ENCODE measurements around the gene SLC30A7. TPM values are rescaled to one million over a fixed set of nuclear protein-coding genes. Genes with fewer than 3 reads are reported as not detected.
A peak's percentile ranks its signal among the peaks of the same experiment; 100 is the strongest.

SLC30A7 gene
- total RNA-seq, 3 donors from 2014 or later (not counting 1 experiment from before 2014, with no cell fraction given) = 27.7 to 38.8 (median 36.2) TPM

DNA sequence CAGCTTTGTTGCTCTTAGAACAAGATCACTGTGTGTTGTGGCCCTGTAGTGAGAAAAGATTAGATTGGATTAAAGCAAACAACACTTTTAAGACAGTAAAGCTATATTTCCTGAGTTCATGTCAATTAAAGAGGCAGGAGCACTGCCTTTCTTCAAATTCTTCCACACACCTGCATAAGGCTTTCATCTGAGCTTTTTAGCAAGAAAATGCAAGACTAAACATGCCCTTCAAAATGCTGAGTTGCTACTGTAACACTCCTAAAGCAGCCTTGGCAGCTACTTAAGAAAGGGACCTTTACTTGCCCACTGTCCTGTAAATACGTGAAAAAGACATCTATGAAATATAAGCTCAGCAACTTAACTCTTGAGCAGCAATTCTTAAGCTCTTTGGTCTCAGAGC lies 117.9 kb downstream of the SLC30A7 start:
- peaks cover 14% of the 10 kb centered on the region for H3K36me3 ChIP-seq (ENCODE audit: control insufficient read depth, insufficient read depth, low read length)
- Mint-ChIP-seq H3K4me1 (peaks cover 1 to 4% of the 10 kb centered on the region in 2 donors), H3K27ac (no peak overlapping the region), H3K9me3 (no peaks in the 10 kb centered on the region), H3K4me3 (no peak overlapping the region), H3K36me3 (peaks cover 17% of the 10 kb centered on the region), H3K27me3 (ENCODE audit: low read depth in 2 of 2) (no peaks in the 10 kb centered on the region)
- no peaks in the 10 kb centered on the region for H3K4me1 ChIP-seq (ENCODE audit: control insufficient read depth, insufficient read depth, low read length)
- H3K4me3 ChIP-seq (ENCODE audit: low read length) = no peak overlapping the region
- DNase-seq (no peak), ATAC-seq (no peak)
- intact Hi-C loops (cut with micrococcal nuclease) = no loop called here
- H3K9me3 ChIP-seq (ENCODE audit: control insufficient read depth, insufficient read depth, low read length) = no peaks in the 10 kb centered on the region
- no peaks in the 10 kb centered on the region for H3K27me3 ChIP-seq (ENCODE audit: control insufficient read depth, insufficient read depth, low read length)
- no peak overlapping the region for H3K27ac ChIP-seq (ENCODE audit: low read length)
- TF ChIP-seq, protein P1, sequence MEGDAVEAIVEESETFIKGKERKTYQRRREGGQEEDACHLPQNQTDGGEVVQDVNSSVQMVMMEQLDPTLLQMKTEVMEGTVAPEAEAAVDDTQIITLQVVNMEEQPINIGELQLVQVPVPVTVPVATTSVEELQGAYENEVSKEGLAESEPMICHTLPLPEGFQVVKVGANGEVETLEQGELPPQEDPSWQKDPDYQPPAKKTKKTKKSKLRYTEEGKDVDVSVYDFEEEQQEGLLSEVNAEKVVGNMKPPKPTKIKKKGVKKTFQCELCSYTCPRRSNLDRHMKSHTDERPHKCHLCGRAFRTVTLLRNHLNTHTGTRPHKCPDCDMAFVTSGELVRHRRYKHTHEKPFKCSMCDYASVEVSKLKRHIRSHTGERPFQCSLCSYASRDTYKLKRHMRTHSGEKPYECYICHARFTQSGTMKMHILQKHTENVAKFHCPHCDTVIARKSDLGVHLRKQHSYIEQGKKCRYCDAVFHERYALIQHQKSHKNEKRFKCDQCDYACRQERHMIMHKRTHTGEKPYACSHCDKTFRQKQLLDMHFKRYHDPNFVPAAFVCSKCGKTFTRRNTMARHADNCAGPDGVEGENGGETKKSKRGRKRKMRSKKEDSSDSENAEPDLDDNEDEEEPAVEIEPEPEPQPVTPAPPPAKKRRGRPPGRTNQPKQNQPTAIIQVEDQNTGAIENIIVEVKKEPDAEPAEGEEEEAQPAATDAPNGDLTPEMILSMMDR (IDR thresholded peaks at IDR 0.05) = no peak
- WGBS (ENCODE audit: insufficient coverage) = 100% methylated on average over 1 of the region's 1 CpG

DNA sequence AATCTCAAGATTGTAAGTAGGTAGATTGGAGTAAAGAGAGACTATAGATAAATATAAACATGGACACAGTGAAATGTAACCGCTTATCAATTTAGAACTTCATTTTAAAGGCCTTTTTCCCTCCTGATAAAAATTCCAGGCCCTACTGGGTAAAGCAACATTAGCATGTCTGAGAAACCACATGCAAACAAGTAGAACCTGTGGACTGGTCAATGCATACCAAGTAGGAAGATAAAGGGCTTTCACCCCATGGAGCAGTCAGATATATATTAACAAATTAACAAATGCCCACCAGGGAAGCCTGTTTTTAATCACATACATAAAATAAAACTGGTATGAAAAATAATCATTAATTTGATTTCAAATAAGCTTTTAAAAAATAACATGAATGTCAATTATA lies 121.6 kb downstream of the SLC30A7 start:
- no peaks in the 10 kb centered on the region for H3K27me3 ChIP-seq (ENCODE audit: control insufficient read depth, insufficient read depth, low read length)
- ATAC-seq (no peak), DNase-seq (no peak)
- peaks cover 0 to 24% of the 10 kb centered on the region in 2 donors for H3K4me1 Mint-ChIP-seq
- TF ChIP-seq, protein P1 (IDR thresholded peaks at IDR 0.05) = no peak
- intact Hi-C loops (cut with micrococcal nuclease) = no loop called here
- WGBS (ENCODE audit: insufficient coverage) = 100% methylated on average over 1 of the region's 1 CpG
- H3K4me3 Mint-ChIP-seq = no peak overlapping the region
- no peak overlapping the region for H3K27ac ChIP-seq (ENCODE audit: low read length)
- H3K4me3 ChIP-seq (ENCODE audit: low read length) = no peak overlapping the region
- H3K36me3 Mint-ChIP-seq = no peaks in the 10 kb centered on the region
- peaks cover 9% of the 10 kb centered on the region for H3K36me3 ChIP-seq (ENCODE audit: control insufficient read depth, insufficient read depth, low read length)
- H3K27me3 Mint-ChIP-seq (ENCODE audit: low read depth in 2 of 2) = no peaks in the 10 kb centered on the region
- H3K27ac Mint-ChIP-seq = no peak overlapping the region
- H3K4me1 ChIP-seq (ENCODE audit: control insufficient read depth, insufficient read depth, low read length) = no peaks in the 10 kb centered on the region
- no peaks in the 10 kb centered on the region for H3K9me3 ChIP-seq (ENCODE audit: control insufficient read depth, insufficient read depth, low read length)
- H3K9me3 Mint-ChIP-seq = no peaks in the 10 kb centered on the region

DNA sequence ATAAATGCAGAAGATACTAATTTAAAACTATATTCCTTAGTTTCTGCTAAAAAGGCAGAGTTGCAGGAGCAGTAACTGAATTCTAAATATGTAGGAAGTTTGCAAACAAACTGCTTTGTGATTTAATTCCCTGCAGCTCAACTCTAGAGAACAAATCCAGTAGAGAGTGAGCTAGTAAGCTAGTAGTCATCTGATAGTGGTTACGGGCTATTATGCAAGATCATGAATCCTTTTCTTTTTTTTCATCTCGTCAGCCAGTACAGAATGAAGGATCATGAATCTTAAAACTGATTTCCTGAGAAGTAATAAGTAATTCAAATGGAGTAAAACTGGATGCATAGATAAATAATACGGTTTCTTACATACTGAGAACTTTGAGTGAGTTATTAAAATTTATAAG lies 126.4 kb downstream of the SLC30A7 start:
- Mint-ChIP-seq H3K9me3 (no peaks in the 10 kb centered on the region), H3K27me3 (ENCODE audit: low read depth in 2 of 2) (no peaks in the 10 kb centered on the region), H3K27ac (no peak overlapping the region), H3K36me3 (no peaks in the 10 kb centered on the region), H3K4me1 (peaks cover 24 to 50% of the 10 kb centered on the region in 2 donors), H3K4me3 (no peak overlapping the region)
- TF ChIP-seq, protein P1 (IDR thresholded peaks at IDR 0.05) = no peak
- Histone ChIP-seq H3K9me3 (ENCODE audit: control insufficient read depth, insufficient read depth, low read length) (no peaks in the 10 kb centered on the region), H3K4me3 (ENCODE audit: low read length) (no peak overlapping the region), H3K27me3 (ENCODE audit: control insufficient read depth, insufficient read depth, low read length) (no peaks in the 10 kb centered on the region), H3K36me3 (ENCODE audit: control insufficient read depth, insufficient read depth, low read length) (peaks cover 3% of the 10 kb centered on the region), H3K4me1 (ENCODE audit: control insufficient read depth, insufficient read depth, low read length) (peaks cover 9% of the 10 kb centered on the region), H3K27ac (ENCODE audit: low read length) (no peak overlapping the region)
- DNase-seq (no peak), ATAC-seq (no peak)
- 95% methylated on average over 2 of the region's 3 CpGs for WGBS (ENCODE audit: insufficient coverage)
- intact Hi-C loops (cut with micrococcal nuclease) = no loop called here

DNA sequence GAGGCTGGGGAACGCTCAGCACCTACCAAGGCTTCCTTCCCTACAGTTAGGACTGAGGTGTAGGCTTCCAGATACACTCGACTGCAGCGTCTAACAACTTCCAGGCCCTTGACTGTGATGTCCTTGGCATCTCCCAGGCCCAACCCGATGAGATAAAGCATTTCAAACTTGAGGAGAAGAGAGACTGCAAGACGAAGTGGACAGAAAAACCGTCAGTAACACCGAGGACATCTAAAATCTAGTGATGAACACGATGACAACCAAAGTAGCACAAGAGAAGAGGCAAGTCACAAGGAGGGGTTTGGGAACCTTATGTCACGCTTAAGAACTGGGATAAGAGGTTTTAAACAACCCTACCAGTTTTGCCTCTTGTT lies 129.4 kb downstream of the SLC30A7 start:
- no peaks in the 10 kb centered on the region for H3K27me3 Mint-ChIP-seq (ENCODE audit: low read depth in 2 of 2)
- Histone ChIP-seq H3K4me3 (ENCODE audit: low read length) (peak overlapping the region; percentile 66), H3K36me3 (ENCODE audit: control insufficient read depth, insufficient read depth, low read length) (peaks cover 3% of the 10 kb centered on the region), H3K4me1 (ENCODE audit: control insufficient read depth, insufficient read depth, low read length) (peaks cover 9% of the 10 kb centered on the region), H3K27me3 (ENCODE audit: control insufficient read depth, insufficient read depth, low read length) (no peaks in the 10 kb centered on the region), H3K27ac (ENCODE audit: low read length) (peak overlapping the region; percentile 61), H3K9me3 (ENCODE audit: control insufficient read depth, insufficient read depth, low read length) (no peaks in the 10 kb centered on the region)
- no peak for DNase-seq
- peak overlapping the region; percentile 75 for H3K4me3 Mint-ChIP-seq
- ATAC-seq = peak; percentile 38 to 52 (median 39)
- peak overlapping the region; percentile 90 to 94 for H3K27ac Mint-ChIP-seq
- H3K9me3 Mint-ChIP-seq = no peaks in the 10 kb centered on the region
- intact Hi-C loops (cut with micrococcal nuclease) = loop anchor here (5.0 kb wide), 3 partner anchors 98 to 262 kb away; partner anchors contain the start of gene SLC30A7
- TF ChIP-seq, protein P1 (IDR thresholded peaks at IDR 0.05) = no peak
- peaks cover 31 to 48% of the 10 kb centered on the region in 2 donors for H3K4me1 Mint-ChIP-seq
- WGBS (ENCODE audit: insufficient coverage) = 2% methylated on average over 9 of the region's 9 CpGs
- H3K36me3 Mint-ChIP-seq = no peaks in the 10 kb centered on the region
